ENCODE data around the gene ZFYVE28.

Gene ZFYVE28

DNA sequence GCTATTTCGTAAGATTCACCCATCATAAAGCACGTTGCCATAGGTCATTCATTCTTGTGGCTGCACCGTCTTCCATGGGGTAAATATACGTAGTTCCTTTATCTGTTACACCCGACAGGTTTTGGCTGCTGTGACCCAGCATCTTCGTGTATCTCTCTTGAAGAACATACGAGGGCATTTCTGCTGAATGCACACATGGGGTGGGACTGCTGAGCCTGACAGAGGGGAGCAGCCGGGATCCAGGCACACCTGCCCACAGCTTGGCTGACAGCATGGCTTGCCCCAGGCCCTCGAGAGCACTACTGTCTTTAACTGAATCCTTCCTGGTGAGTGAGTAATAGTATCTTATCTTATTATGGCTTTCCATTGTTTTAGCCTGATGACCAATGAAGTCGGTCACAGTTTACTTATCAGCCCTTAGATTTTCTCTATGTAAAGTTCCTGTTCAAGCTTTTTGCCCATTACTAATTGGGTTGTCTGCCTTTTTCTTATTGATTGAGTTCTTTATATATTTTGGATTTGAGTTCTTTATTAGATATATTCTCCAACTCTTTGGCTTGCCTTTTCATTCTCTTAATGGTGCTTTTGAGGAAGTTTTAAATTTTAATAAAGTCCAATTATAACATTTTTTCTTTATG is 111.6 kb downstream of the ZFYVE28 start:
- TF ChIP-seq, protein P1, sequence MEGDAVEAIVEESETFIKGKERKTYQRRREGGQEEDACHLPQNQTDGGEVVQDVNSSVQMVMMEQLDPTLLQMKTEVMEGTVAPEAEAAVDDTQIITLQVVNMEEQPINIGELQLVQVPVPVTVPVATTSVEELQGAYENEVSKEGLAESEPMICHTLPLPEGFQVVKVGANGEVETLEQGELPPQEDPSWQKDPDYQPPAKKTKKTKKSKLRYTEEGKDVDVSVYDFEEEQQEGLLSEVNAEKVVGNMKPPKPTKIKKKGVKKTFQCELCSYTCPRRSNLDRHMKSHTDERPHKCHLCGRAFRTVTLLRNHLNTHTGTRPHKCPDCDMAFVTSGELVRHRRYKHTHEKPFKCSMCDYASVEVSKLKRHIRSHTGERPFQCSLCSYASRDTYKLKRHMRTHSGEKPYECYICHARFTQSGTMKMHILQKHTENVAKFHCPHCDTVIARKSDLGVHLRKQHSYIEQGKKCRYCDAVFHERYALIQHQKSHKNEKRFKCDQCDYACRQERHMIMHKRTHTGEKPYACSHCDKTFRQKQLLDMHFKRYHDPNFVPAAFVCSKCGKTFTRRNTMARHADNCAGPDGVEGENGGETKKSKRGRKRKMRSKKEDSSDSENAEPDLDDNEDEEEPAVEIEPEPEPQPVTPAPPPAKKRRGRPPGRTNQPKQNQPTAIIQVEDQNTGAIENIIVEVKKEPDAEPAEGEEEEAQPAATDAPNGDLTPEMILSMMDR (IDR thresholded peaks at IDR 0.05), result no peak

GRCh38 chr4:2305766-2306501 is 112.5 kb downstream of the ZFYVE28 start:
- TF ChIP-seq, protein P1 (IDR thresholded peaks at IDR 0.05), result no peak

GRCh38 chr4:2304877-2305561 is 113.4 kb downstream of the ZFYVE28 start:
- TF ChIP-seq, protein P1 (IDR thresholded peaks at IDR 0.05), result no peak

GRCh38 chr4:2304321-2304876 is 114.0 kb downstream of the ZFYVE28 start:
- TF ChIP-seq, protein P1 (IDR thresholded peaks at IDR 0.05), result no peak

- TF ChIP-seq, protein P1 (IDR thresholded peaks at IDR 0.05), result no peak
Observed at GRCh38 chr4:2303686-2304320, 114.6 kb downstream of the ZFYVE28 start.

- TF ChIP-seq, protein P1 (IDR thresholded peaks at IDR 0.05), result no peak
Observed at GRCh38 chr4:2303121-2303685, 115.2 kb downstream of the ZFYVE28 start.

All from LNCAP (cell line).